ENCODE measurements around the gene CFAP46.

The CFAP46 gene

GRCh38 chr10:132768346-132769248, 173.8 kb downstream of the CFAP46 start:
- no peak for DNase-seq (ENCODE audit: low read depth)

- DNase-seq (ENCODE audit: low read depth), result no peak
Measured at GRCh38 chr10:132766291-132766690, 176.1 kb downstream of the CFAP46 start.

- DNase-seq (ENCODE audit: low read depth), result no peak
Measured at GRCh38 chr10:132765435-132765834, 176.9 kb downstream of the CFAP46 start.

- no peak for DNase-seq (ENCODE audit: low read depth)
Measured at GRCh38 chr10:132764108-132764507, 178.3 kb downstream of the CFAP46 start.

DNA sequence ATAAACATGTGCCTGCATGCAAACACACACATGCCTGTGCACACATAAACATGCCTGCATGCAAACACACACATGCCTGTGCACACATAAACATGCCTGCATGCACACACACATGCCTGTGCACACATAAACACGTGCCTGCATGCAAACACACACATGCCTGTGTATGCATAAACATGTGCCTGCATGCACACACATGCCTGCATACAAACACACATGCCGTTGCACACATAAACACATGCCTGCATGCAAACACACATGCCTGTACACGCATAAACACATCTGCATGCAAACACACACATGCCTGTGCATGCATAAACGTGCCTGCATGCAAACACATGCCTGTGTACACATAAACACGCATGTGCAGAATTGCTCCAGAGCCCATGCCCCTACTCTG, 178.8 kb downstream of the CFAP46 start:
- DNase-seq (ENCODE audit: low read depth), result no peak

- no peak for DNase-seq (ENCODE audit: low read depth)
Measured at GRCh38 chr10:132762267-132762666, 180.1 kb downstream of the CFAP46 start.

DNA sequence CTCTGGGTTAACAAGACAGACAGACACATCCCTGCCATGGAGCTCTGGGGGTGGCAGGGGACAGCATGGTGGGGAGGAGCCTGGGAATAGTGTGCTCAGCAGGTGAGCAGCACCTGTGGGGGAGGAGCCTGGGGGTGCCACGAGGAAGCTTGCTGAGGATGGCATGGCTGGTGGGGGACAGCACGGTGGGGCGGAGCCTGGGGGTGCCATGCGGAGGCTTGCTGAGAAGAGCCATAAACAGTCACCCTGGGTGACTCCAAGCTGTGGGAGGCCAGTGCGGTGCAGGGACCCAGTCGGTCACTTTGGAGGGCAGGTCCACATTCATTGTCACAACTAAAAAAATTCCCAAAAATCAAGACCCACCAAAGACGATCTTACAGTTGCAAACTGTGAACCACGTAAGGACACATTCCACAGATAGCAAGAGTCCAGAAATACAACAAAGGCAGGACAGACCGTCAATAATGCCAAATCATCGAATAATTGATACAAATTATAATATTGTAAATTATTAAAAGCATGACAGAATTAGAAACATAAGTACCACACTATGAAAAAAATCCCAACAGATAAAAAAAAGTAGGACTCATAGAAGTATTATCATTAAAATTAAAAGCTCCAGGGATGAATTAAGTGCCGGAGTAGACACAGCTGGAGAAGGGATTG, 180.8 kb downstream of the CFAP46 start:
- DNase-seq (ENCODE audit: low read depth), result no peak

GRCh38 chr10:132758865-132759264, 183.5 kb downstream of the CFAP46 start:
- no peak for DNase-seq (ENCODE audit: low read depth)

Measured in fibroblast of the conjunctiva (primary cell).